Thyroid gland (tissue), 4 donors: ENCODE data around the gene MGME1.

Experiments
- POLR2A ChIP-seq, 2 donors: fragments of 450-650 bp; IDR thresholded peaks; one replicate each; pipeline ENCODE4 v1.6.1; 2017; ENCODE audit warnings: antibody characterized with exemption in 2 of 2, mild to moderate bottlenecking in 2 of 2, moderate library complexity in 1 of 2
- TF ChIP-seq, protein P1 (sequence below), 6 experiments: fragments of 200-600 bp in 3 of 6; fragments of 450-650 bp in 3 of 6; sonication (generic) in 3 of 6; IDR thresholded peaks; one replicate each; pipeline ENCODE4 v1.5.1; 2016 to 2019; ENCODE audit warnings: antibody characterized with exemption in 6 of 6, mild to moderate bottlenecking in 2 of 6, inconsistent platforms in 1 of 6, moderate library complexity in 1 of 6

DNA sequence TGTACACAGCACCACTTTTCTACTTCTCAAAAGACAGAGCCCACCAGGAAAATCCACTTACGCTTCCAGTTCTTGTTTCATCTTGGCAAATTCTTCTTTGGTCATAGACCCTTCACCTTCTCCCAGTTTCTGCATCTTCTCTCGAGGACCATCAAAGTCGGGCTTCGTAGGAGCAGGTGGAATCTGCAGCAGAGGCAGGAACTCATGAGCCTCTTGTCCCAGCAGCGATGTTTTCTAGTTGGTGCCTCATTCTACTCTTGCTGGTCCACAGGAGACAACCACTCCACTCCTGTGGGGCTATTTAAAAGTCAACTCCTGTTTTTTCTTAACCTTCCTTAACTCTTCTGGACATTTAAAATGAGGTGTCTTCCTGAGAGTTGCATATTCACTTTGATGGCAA, 14.9 kb upstream of the MGME1 start:
- TF ChIP-seq, protein P1, sequence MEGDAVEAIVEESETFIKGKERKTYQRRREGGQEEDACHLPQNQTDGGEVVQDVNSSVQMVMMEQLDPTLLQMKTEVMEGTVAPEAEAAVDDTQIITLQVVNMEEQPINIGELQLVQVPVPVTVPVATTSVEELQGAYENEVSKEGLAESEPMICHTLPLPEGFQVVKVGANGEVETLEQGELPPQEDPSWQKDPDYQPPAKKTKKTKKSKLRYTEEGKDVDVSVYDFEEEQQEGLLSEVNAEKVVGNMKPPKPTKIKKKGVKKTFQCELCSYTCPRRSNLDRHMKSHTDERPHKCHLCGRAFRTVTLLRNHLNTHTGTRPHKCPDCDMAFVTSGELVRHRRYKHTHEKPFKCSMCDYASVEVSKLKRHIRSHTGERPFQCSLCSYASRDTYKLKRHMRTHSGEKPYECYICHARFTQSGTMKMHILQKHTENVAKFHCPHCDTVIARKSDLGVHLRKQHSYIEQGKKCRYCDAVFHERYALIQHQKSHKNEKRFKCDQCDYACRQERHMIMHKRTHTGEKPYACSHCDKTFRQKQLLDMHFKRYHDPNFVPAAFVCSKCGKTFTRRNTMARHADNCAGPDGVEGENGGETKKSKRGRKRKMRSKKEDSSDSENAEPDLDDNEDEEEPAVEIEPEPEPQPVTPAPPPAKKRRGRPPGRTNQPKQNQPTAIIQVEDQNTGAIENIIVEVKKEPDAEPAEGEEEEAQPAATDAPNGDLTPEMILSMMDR (IDR thresholded peaks at IDR 0.05) = no peak
- no peak for TF ChIP-seq POLR2A (IDR thresholded peaks at IDR 0.05)
